Cerebellar cortex (tissue), 1 donor: ENCODE results near the gene OR6C65.

Experiments
- DNase-seq: peaks from one replicate; pipeline ENCODE4 v3.0.0-alpha.2; 2015; ENCODE audit warnings: low spot score

OR6C65 gene

DNA sequence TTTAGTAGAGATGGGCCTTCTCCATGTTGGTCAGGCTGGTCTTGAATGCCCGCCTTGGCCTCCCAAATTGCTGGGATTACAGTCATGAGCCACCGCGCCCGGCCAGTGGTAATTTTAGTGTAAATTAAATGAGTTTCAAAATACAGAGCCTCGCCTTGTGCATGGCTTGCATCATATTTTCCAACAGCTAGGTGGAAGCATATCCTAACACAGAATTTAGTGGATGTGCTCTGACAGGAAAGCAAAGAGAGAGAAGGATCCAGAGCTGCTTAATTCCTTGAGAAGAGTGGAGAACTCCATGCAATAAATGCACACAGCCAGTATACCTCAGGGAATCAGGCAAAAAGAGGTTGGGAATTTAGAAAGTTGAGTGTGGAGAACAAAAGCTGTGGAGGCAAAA, 46.0 kb downstream of the OR6C65 start:
- no peak for DNase-seq

DNA sequence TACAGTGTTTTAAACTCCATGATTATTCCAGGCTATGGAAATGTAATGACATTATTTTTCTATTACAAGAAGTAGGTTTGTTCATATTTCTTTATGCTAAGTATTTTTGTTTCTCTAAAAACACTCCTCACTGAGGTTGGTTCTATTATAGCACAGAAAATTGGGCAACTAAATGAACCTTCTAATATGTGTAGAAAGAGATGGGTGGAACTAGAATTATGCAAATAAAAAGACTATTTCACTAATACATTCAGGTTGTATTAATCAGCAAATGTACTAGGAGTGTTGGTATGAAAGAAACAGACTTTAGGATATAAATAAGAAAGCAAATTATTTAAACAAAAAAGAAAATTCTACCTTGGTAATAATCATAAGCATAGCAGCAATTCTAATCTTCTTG, 48.5 kb downstream of the OR6C65 start:
- no peak for DNase-seq
